ENCODE measurements around the gene NABP1.

NABP1 gene

DNA sequence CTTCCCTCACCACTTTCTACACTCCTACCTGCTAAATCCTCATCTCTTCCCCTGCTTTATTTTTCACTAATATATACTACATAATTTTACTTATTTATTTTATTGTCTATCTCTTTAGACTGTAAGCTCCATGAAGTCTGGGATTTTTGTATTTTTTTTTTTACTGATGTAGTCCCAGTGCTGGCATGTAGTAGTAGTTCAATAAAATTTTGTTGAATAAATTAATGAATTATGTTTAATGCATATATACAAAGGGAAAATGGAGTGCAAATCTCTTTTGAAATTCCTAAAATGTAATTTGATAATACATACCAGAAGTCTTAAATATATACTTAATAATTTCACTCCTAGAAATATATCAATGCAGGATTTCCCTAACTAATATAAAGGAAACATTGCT, 7.1 kb upstream of the NABP1 start:
- Histone ChIP-seq H3K36me3 (no peaks in the 10 kb centered on the region), H3K27ac (no peak overlapping the region), H3K9me3 (ENCODE audit: severe bottlenecking) (no peaks in the 10 kb centered on the region), H3K4me3 (ENCODE audit: low read depth, low read length) (no peak overlapping the region), H3K27me3 (ENCODE audit: insufficient read depth, low read depth, severe bottlenecking) (no peaks in the 10 kb centered on the region)
- no peak for TF ChIP-seq CTCF (IDR thresholded peaks at IDR 0.05; ENCODE audit: low read depth, low read length)
- no peak for DNase-seq

DNA sequence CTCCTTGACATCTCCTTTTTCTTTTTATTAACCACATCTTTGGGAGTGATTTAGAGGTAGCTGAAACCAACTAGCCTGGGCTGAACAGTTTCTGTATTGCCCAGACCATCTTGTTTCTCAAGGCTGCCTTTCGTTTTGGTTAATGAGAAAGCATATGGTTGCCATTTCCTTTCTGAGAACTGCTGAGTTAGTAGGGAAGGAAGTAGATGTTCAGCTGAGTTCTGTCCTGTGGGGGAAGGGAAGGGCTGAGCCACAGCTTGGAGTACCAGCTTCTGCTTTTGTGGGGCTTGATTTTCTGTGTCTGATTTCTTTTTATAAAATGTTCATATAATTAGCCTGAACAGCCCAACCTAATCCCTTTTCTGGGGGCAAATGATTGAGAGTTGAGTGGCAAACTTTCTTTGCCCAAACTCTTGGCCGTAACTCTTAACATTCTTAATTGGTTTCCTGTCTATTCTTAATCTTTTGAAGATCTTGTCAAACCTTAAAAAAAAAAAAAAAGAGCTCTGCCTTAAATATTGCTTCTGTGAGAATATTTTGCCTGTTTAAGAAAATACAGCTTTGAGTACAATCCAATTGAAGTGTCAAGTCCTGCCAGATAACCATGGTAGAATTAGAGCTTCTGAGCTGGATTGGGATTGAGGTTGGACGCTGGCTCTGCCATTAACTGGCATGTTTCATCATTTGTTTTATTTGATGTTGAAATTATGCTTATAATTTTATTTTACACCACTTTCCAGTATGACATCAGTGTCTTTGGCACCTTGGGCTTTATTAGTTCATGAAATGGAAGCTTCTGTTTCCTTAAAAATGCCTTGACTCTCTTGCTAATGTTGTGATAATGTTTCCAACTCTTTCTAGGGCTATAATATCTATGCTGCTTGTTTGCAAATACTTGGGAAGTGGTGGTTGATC, 1.9 kb upstream of the NABP1 start:
- H3K4me3 ChIP-seq (ENCODE audit: low read depth, low read length) = no peak overlapping the region
- H3K27me3 ChIP-seq (ENCODE audit: insufficient read depth, low read depth, severe bottlenecking) = no peaks in the 10 kb centered on the region
- DNase-seq = no peak
- no peaks in the 10 kb centered on the region for H3K9me3 ChIP-seq (ENCODE audit: severe bottlenecking)
- H3K27ac ChIP-seq = no peak overlapping the region
- no peaks in the 10 kb centered on the region for H3K36me3 ChIP-seq
- no peak for TF ChIP-seq CTCF (IDR thresholded peaks at IDR 0.05; ENCODE audit: low read depth, low read length)

- Histone ChIP-seq H3K27me3 (ENCODE audit: insufficient read depth, low read depth, severe bottlenecking) (no peaks in the 10 kb centered on the region), H3K27ac (no peak overlapping the region), H3K36me3 (no peaks in the 10 kb centered on the region), H3K4me3 (ENCODE audit: low read depth, low read length) (peak overlapping the region; percentile 95), H3K9me3 (ENCODE audit: severe bottlenecking) (no peaks in the 10 kb centered on the region)
- no peak for TF ChIP-seq CTCF (IDR thresholded peaks at IDR 0.05; ENCODE audit: low read depth, low read length)
- DNase-seq = no peak
Measured at GRCh38 chr2:191676790-191677645, 918 bp upstream of the NABP1 start.

DNA sequence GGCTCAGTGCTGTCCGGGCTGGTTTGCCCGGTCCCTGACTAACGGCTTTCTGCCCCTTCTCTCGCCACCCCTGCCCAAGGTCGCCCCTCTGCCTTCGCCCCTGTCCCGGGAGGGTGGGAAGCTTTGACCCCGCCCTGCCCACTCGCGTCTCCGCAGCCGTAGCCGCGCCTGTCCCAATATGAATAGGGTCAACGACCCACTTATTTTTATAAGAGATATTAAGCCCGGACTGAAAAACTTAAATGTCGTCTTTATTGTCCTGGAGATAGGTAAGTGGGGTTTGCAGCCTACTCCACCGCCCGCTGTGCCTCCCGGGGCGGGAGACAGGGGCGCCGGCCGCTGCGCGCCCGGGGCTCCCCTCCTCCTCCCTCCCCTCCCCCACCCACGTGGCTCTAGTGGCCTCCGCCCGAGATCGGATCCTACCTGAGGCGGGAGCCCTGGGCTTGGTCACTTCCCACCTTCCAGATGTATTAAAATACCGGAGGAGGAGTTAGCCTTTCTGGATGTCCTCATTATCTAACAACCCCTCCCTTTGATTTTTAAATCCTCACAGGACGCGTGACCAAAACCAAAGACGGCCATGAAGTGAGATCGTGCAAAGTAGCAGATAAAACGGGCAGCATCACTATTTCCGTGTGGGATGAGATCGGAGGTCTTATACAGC, 633 bp downstream of the NABP1 start:
- Histone ChIP-seq H3K4me3 (ENCODE audit: low read depth, low read length) (peak overlapping the region; percentile 94), H3K36me3 (peaks cover 4% of the 10 kb centered on the region; the same call in 1 of the 2 replicates), H3K27ac (peak overlapping the region; percentile 17), H3K27me3 (ENCODE audit: insufficient read depth, low read depth, severe bottlenecking) (no peaks in the 10 kb centered on the region), H3K9me3 (ENCODE audit: severe bottlenecking) (no peaks in the 10 kb centered on the region)
- TF ChIP-seq CTCF (IDR thresholded peaks at IDR 0.05; ENCODE audit: low read depth, low read length) = no peak
- peak; percentile 43 for DNase-seq

DNA sequence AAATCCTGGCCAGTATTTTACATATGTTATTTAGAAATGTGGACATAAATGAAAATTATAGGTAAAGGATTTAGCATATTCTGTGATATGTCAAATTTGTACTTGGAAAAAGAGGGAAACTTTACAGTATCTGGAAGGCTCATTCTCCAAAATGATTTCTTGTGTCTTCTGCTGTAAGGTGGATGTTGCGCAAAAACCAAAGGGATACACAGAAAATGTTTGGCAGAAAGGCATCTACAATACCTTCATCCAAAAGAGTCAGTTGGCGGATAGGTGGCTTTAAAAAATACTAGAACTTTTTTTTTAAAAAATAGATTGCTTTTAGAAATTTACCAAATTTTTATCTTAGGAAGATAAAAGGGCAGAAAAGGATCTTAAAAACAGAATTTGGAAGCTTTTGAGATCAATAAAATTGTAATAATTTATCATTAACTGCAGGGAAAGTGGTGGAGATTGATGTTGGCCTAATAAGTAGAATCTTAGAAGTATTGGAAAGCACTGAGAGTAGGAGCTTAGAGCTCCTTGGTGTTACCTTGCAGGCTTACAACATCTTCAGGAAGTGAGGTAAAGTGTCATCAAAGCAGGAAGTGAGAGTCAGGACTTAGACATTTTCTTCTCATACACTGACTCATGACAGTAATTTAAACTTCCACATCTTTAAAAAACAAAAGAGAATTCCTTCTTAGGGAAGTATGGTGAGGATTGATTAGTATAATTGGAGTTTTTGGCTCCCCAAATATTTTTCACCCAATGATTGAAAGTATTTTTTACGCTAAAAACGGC, 2.1 kb downstream of the NABP1 start:
- H3K27me3 ChIP-seq (ENCODE audit: insufficient read depth, low read depth, severe bottlenecking) = no peaks in the 10 kb centered on the region
- no peak overlapping the region for H3K4me3 ChIP-seq (ENCODE audit: low read depth, low read length)
- H3K36me3 ChIP-seq = peaks cover 5% of the 10 kb centered on the region; the same call in 1 of the 2 replicates
- H3K9me3 ChIP-seq (ENCODE audit: severe bottlenecking) = no peaks in the 10 kb centered on the region
- H3K27ac ChIP-seq = no peak overlapping the region
- no peak for TF ChIP-seq CTCF (IDR thresholded peaks at IDR 0.05; ENCODE audit: low read depth, low read length)
- DNase-seq = no peak
